Measurements from ENCODE around the gene TGFA. TPM values are rescaled to one million over a fixed set of nuclear protein-coding genes. Genes with fewer than 3 reads are reported as not detected.

Gene TGFA
- total RNA-seq, 2 experiments from 2014 or later = not detected

- Mint-ChIP-seq H3K9me3 (ENCODE audit: low read depth) (no peaks in the 10 kb centered on the region), H3K36me3 (no peaks in the 10 kb centered on the region), H3K27me3 (peaks cover 39% of the 10 kb centered on the region), H3K27ac (no peak overlapping the region), H3K4me1 (no peaks in the 10 kb centered on the region), H3K4me3 (no peak overlapping the region)
- CTCF ChIA-PET = no interaction called here
- ATAC-seq = no peak
- DNase-seq = no peak
Observed at GRCh38 chr2:70494293-70494886, 59.2 kb downstream of the TGFA start.

- Mint-ChIP-seq H3K27ac (no peak overlapping the region), H3K4me3 (no peak overlapping the region), H3K36me3 (no peaks in the 10 kb centered on the region), H3K9me3 (ENCODE audit: low read depth) (no peaks in the 10 kb centered on the region), H3K27me3 (peaks cover 24% of the 10 kb centered on the region), H3K4me1 (no peaks in the 10 kb centered on the region)
- CTCF ChIA-PET = no interaction called here
- DNase-seq (no peak), ATAC-seq (no peak)
Observed at GRCh38 chr2:70490381-70490780, 63.2 kb downstream of the TGFA start.

- Mint-ChIP-seq H3K27me3 (peaks cover 15% of the 10 kb centered on the region), H3K9me3 (ENCODE audit: low read depth) (no peaks in the 10 kb centered on the region), H3K4me1 (no peaks in the 10 kb centered on the region), H3K4me3 (no peak overlapping the region), H3K36me3 (no peaks in the 10 kb centered on the region), H3K27ac (no peak overlapping the region)
- CTCF ChIA-PET = no interaction called here
- ATAC-seq (no peak), DNase-seq (no peak)
Observed at GRCh38 chr2:70489165-70489564, 64.5 kb downstream of the TGFA start.

- ATAC-seq (no peak), DNase-seq (no peak)
- Mint-ChIP-seq H3K36me3 (no peaks in the 10 kb centered on the region), H3K4me1 (no peaks in the 10 kb centered on the region), H3K4me3 (no peak overlapping the region), H3K27me3 (peaks cover 13% of the 10 kb centered on the region), H3K27ac (no peak overlapping the region), H3K9me3 (ENCODE audit: low read depth) (no peaks in the 10 kb centered on the region)
- CTCF ChIA-PET = no interaction called here
Observed at GRCh38 chr2:70484086-70484485, 69.5 kb downstream of the TGFA start.

GRCh38 chr2:70482401-70482800 is 71.2 kb downstream of the TGFA start:
- H3K36me3 Mint-ChIP-seq = no peaks in the 10 kb centered on the region
- CTCF ChIA-PET = no interaction called here
- H3K27ac Mint-ChIP-seq = no peak overlapping the region
- no peaks in the 10 kb centered on the region for H3K4me1 Mint-ChIP-seq
- no peak for ATAC-seq
- peaks cover 14% of the 10 kb centered on the region for H3K27me3 Mint-ChIP-seq
- no peak overlapping the region for H3K4me3 Mint-ChIP-seq
- no peak for DNase-seq
- no peaks in the 10 kb centered on the region for H3K9me3 Mint-ChIP-seq (ENCODE audit: low read depth)

- no peak overlapping the region for H3K4me3 Mint-ChIP-seq
- H3K27ac Mint-ChIP-seq = no peak overlapping the region
- CTCF ChIA-PET = interaction anchor here (0.5 kb wide), 1 partner anchor 152 kb away, joined by 3 read pairs; no protein-coding TSS in a partner anchor
- H3K36me3 Mint-ChIP-seq = no peaks in the 10 kb centered on the region
- H3K4me1 Mint-ChIP-seq = no peaks in the 10 kb centered on the region
- ATAC-seq = no peak
- DNase-seq = no peak
- no peaks in the 10 kb centered on the region for H3K9me3 Mint-ChIP-seq (ENCODE audit: low read depth)
- H3K27me3 Mint-ChIP-seq = peaks cover 15% of the 10 kb centered on the region
Observed at GRCh38 chr2:70480468-70480867, 73.2 kb downstream of the TGFA start.

GRCh38 chr2:70479816-70480215 is 73.8 kb downstream of the TGFA start:
- H3K27me3 Mint-ChIP-seq = peaks cover 22% of the 10 kb centered on the region
- H3K4me1 Mint-ChIP-seq = no peaks in the 10 kb centered on the region
- H3K27ac Mint-ChIP-seq = no peak overlapping the region
- no peaks in the 10 kb centered on the region for H3K9me3 Mint-ChIP-seq (ENCODE audit: low read depth)
- ATAC-seq (no peak), DNase-seq (no peak)
- H3K36me3 Mint-ChIP-seq = no peaks in the 10 kb centered on the region
- CTCF ChIA-PET = interaction anchor here (0.8 kb wide), 1 partner anchor 175 kb away, joined by 3 read pairs; no protein-coding TSS in a partner anchor
- no peak overlapping the region for H3K4me3 Mint-ChIP-seq

GRCh38 chr2:70477441-70477844 is 76.2 kb downstream of the TGFA start:
- H3K27ac Mint-ChIP-seq = no peak overlapping the region
- no peaks in the 10 kb centered on the region for H3K9me3 Mint-ChIP-seq (ENCODE audit: low read depth)
- no peak overlapping the region for H3K4me3 Mint-ChIP-seq

GRCh38 chr2:70475266-70475665 is 78.4 kb downstream of the TGFA start:
- no peaks in the 10 kb centered on the region for H3K9me3 Mint-ChIP-seq (ENCODE audit: low read depth)
- H3K27ac Mint-ChIP-seq = no peak overlapping the region
- no peaks in the 10 kb centered on the region for H3K4me1 Mint-ChIP-seq
- CTCF ChIA-PET = no interaction called here
- H3K36me3 Mint-ChIP-seq = no peaks in the 10 kb centered on the region
- DNase-seq (no peak), ATAC-seq (no peak)
- peaks cover 31% of the 10 kb centered on the region for H3K27me3 Mint-ChIP-seq
- no peak overlapping the region for H3K4me3 Mint-ChIP-seq

More at GRCh38 chr2:70477441-70477844, 76.2 kb downstream of the TGFA start:
- CTCF ChIA-PET = no interaction called here
- ATAC-seq = no peak
- Mint-ChIP-seq H3K27me3 (peaks cover 31% of the 10 kb centered on the region), H3K36me3 (no peaks in the 10 kb centered on the region), H3K4me1 (no peaks in the 10 kb centered on the region)
- DNase-seq = no peak

- Mint-ChIP-seq H3K4me1 (no peaks in the 10 kb centered on the region), H3K27ac (no peak overlapping the region), H3K4me3 (no peak overlapping the region), H3K36me3 (no peaks in the 10 kb centered on the region), H3K27me3 (peaks cover 30% of the 10 kb centered on the region), H3K9me3 (ENCODE audit: low read depth) (no peaks in the 10 kb centered on the region)
- ATAC-seq (no peak), DNase-seq (no peak)
- CTCF ChIA-PET = interaction anchor here (1.1 kb wide), 1 partner anchor 143 kb away, joined by 3 read pairs; no protein-coding TSS in a partner anchor
Observed at GRCh38 chr2:70474256-70474848, 79.3 kb downstream of the TGFA start.

- Mint-ChIP-seq H3K36me3 (no peaks in the 10 kb centered on the region), H3K4me1 (no peaks in the 10 kb centered on the region), H3K27ac (no peak overlapping the region), H3K4me3 (no peak overlapping the region), H3K27me3 (peaks cover 29% of the 10 kb centered on the region), H3K9me3 (ENCODE audit: low read depth) (no peaks in the 10 kb centered on the region)
- CTCF ChIA-PET = interaction anchor here (1.1 kb wide), 1 partner anchor 144 kb away, joined by 3 read pairs; no protein-coding TSS in a partner anchor
- no peak for DNase-seq
- ATAC-seq = no peak
Observed at GRCh38 chr2:70473101-70473722, 80.4 kb downstream of the TGFA start.

GRCh38 chr2:70472221-70472890 is 81.3 kb downstream of the TGFA start:
- ATAC-seq (no peak), DNase-seq (no peak)
- H3K27ac Mint-ChIP-seq = no peak overlapping the region
- H3K4me3 Mint-ChIP-seq = no peak overlapping the region
- peaks cover 25% of the 10 kb centered on the region for H3K27me3 Mint-ChIP-seq
- no peaks in the 10 kb centered on the region for H3K4me1 Mint-ChIP-seq
- H3K9me3 Mint-ChIP-seq (ENCODE audit: low read depth) = no peaks in the 10 kb centered on the region
- CTCF ChIA-PET = no interaction called here
- H3K36me3 Mint-ChIP-seq = no peaks in the 10 kb centered on the region

GRCh38 chr2:70471129-70471528 is 82.5 kb downstream of the TGFA start:
- Mint-ChIP-seq H3K9me3 (ENCODE audit: low read depth) (no peaks in the 10 kb centered on the region), H3K36me3 (no peaks in the 10 kb centered on the region), H3K27me3 (peaks cover 23% of the 10 kb centered on the region), H3K4me3 (no peak overlapping the region), H3K4me1 (no peaks in the 10 kb centered on the region), H3K27ac (no peak overlapping the region)
- DNase-seq = no peak
- CTCF ChIA-PET = no interaction called here
- ATAC-seq = no peak

GRCh38 chr2:70469961-70470360 is 83.7 kb downstream of the TGFA start:
- DNase-seq = no peak
- Mint-ChIP-seq H3K4me1 (no peaks in the 10 kb centered on the region), H3K4me3 (no peak overlapping the region), H3K36me3 (no peaks in the 10 kb centered on the region), H3K27ac (no peak overlapping the region), H3K27me3 (peaks cover 18% of the 10 kb centered on the region), H3K9me3 (ENCODE audit: low read depth) (no peaks in the 10 kb centered on the region)
- CTCF ChIA-PET = no interaction called here
- no peak for ATAC-seq
